ENCODE results near the gene ERFL. TPM values are rescaled to one million over a fixed set of nuclear protein-coding genes. Genes with fewer than 3 reads are reported as not detected.
A peak's percentile ranks its signal among the peaks of the same experiment; 100 is the strongest.

Gene ERFL
- total and polyA plus RNA-seq, 4 donors, result 0.46 to 0.81 (median 0.51) TPM; not detected in 1

DNA sequence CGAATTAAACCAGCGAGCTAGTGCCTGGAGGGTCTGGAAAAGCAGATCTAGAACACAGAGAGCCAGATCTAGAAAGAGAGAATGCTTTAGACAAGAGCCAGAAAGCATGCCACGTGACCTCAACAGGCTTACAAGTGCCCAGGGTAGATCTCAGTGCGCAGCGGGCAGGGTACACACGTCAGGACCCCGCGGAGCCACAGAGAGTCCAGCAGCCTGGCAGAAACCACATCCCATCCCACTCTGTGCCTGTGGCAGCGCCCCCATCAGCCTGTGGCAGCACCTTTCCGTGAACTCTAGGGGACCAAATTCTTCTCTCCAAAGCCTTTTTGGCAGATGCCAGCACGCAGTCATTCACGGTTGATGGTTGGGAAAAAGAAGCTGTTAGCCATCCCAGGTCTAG, 39.3 kb downstream of the ERFL start:
- Histone ChIP-seq H3K4me1 (ENCODE audit: control insufficient read depth in 1 of 2, insufficient read depth in 2 of 2, low read length in 2 of 2) (no peaks in the 10 kb centered on the region), H3K9me3 (ENCODE audit: control insufficient read depth, low read length) (no peaks in the 10 kb centered on the region), H3K36me3 (ENCODE audit: control insufficient read depth in 1 of 2, insufficient read depth in 2 of 2, low read length in 1 of 2) (peaks cover 0 to 1% of the 10 kb centered on the region in 2 donors), H3K4me3 (ENCODE audit: low read length in 2 of 2) (no peak overlapping the region), H3K27ac (ENCODE audit: low read depth in 1 of 2, low read length in 2 of 2) (no peak overlapping the region), H3K27me3 (ENCODE audit: control insufficient read depth in 1 of 2, insufficient read depth in 2 of 2, low read length in 1 of 2) (no peaks in the 10 kb centered on the region)
- ATAC-seq (ENCODE audit: low FRiP score), result no peak
- intact Hi-C loops (cut with DNase I), result loop anchor here in 1 of 2 donors (10.0 kb wide), 1 partner anchor 66 kb away; the partner anchor contains the start of gene RABAC1
- 84 to 85% methylated on average over 12 of the region's 12 CpGs for WGBS, 2 donors
- DNase-seq, result no peak

DNA sequence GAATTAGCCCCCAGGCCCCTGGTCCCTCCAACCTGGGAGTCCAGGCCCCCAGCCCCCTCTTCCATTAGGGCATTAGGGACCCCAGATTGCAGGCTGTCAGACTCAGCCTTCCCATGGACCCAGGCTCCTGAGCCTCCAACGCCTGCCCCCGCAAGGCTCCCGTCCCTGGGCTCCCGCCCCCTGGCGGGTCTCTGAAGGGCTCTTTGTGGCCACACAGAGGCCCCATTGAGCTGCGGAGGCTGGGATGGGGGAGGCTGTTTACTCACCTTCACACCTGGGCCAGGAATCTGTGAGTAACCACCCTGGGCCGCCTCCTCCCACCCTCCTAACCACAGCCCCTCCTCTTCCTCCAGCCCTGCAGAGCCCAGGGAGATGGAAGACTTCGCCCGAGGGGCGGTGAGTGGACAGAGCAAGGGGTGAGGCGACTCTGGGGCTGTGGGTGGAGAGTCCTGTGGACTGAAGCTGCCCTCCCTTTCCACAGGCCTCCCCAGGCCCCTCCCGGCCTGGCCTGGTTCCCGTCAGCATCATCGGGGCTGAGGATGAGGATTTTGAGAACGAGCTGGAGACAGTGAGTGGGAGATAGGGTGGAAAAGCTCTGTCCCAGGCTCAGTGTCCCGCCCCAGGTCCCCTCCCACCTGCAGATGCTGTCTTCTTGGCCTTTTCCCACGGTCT, 40.4 kb downstream of the ERFL start:
- Histone ChIP-seq H3K27me3 (ENCODE audit: control insufficient read depth in 1 of 2, insufficient read depth in 2 of 2, low read length in 1 of 2) (no peaks in the 10 kb centered on the region), H3K36me3 (ENCODE audit: control insufficient read depth in 1 of 2, insufficient read depth in 2 of 2, low read length in 1 of 2) (peaks cover 0 to 1% of the 10 kb centered on the region in 2 donors), H3K4me1 (ENCODE audit: control insufficient read depth in 1 of 2, insufficient read depth in 2 of 2, low read length in 2 of 2) (no peaks in the 10 kb centered on the region), H3K27ac (ENCODE audit: low read depth in 1 of 2, low read length in 2 of 2) (no peak overlapping the region), H3K4me3 (ENCODE audit: low read length in 2 of 2) (no peak overlapping the region), H3K9me3 (ENCODE audit: control insufficient read depth, low read length) (no peaks in the 10 kb centered on the region)
- DNase-seq (no peak), ATAC-seq (ENCODE audit: low FRiP score) (no peak)
- WGBS, 2 donors, result 58 to 67% methylated on average over 15 to 17 of the region's 17 CpGs
- intact Hi-C loops (cut with DNase I), result loop anchor here in 1 of 2 donors (10.0 kb wide), 1 partner anchor 67 kb away; the partner anchor contains the start of gene RABAC1

DNA sequence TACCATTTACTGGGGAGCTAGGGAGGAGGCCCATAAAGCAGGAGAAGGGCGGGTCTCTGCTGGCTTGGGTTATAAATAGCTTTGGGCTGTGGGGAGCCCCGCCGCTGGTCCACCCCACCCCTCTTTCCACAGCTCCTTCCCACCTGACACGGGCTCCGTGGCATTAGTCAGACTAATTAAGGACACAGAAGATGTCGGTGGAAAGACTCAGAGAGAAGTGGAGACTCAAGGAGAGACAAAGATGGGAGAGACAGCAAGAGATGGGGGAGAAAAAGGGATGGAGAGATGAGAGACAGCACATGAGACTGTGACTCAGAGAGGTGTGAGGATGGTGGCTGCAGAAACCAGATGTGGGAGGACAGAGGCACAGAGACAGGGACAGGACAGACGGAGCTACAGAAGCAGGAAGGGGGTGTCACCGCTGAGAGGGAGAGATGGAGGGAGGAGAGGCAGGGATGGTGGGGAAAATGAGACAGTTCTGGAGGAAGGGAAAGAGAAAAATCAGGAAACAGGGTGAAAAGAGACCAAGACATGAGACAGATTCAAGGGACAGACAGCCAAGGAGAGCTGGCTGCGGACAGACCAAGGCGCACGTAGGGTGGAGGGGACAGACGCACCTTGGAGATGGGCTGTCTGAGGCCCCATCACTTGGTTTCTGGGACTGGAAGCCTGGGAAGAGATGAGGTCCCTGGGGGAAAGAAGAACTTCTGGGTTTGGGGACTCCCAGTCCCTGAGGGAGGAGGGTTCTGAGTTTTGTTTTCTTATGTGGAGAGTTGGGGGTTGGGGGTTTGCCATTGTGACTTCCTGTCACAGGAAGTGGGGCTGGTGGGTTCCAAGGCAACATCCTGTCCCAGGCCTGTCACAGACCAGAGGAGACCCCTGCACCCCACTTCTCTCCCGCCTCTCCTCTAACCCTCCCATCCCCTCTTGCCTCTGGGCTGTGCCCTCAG, 41.2 kb downstream of the ERFL start:
- intact Hi-C loops (cut with DNase I), result loop anchor here in 1 of 2 donors (10.0 kb wide), 1 partner anchor 68 kb away; the partner anchor contains the start of gene RABAC1
- Histone ChIP-seq H3K4me3 (ENCODE audit: low read length in 2 of 2) (no peak overlapping the region), H3K27me3 (ENCODE audit: control insufficient read depth in 1 of 2, insufficient read depth in 2 of 2, low read length in 1 of 2) (no peaks in the 10 kb centered on the region), H3K4me1 (ENCODE audit: control insufficient read depth in 1 of 2, insufficient read depth in 2 of 2, low read length in 2 of 2) (no peaks in the 10 kb centered on the region), H3K36me3 (ENCODE audit: control insufficient read depth in 1 of 2, insufficient read depth in 2 of 2, low read length in 1 of 2) (no peaks in the 10 kb centered on the region), H3K9me3 (ENCODE audit: control insufficient read depth, low read length) (no peaks in the 10 kb centered on the region), H3K27ac (ENCODE audit: low read depth in 1 of 2, low read length in 2 of 2) (no peak overlapping the region)
- DNase-seq (no peak), ATAC-seq (ENCODE audit: low FRiP score) (no peak)
- 74 to 75% methylated on average over 13 of the region's 13 CpGs for WGBS, 2 donors

DNA sequence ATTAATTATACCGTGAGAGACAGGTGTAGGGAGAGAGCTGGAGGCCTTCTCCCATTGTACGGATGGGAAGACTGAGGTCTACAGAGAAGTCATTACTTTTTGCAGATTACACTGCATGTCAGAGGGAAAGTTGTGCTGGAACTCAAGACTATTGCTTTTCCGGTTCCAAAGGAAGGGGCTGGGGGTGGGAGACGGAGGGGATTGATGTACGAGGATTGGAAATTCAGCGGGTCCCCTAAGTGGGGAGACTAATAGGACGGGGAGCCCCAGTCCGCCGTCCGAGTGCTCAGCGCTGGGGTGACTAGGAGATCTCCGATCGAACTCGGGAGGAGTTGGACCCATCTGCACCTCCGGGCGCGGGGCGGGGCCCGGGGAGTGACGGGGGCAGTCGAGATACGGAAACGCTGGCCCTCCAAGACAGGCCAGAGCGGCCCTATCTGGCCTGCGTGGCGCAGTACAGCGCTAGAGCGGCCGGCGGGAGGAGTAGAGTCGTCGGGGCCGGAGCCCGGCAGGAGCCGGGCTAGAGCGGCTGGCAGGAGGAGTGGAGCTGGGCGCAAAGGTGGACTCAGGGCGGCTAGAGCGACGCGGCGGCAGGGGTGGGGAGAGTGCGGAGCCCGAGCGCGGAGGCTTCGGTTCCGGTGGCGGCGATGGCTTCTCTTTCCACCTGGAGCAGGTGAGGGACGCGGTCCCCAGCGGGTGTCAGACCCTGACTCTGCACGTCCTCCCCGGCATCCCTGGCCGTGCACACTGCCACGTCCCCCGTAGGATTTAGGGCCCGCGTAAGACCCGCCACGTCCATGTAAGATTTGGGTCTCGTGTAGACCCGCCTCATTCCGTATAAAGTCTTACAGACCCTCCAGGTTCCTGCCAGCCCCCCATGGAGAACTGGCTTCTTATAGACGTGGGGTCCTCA, 44.2 kb downstream of the ERFL start:
- H3K4me1 ChIP-seq (ENCODE audit: control insufficient read depth in 1 of 2, insufficient read depth in 2 of 2, low read length in 2 of 2), result no peaks in the 10 kb centered on the region
- H3K9me3 ChIP-seq (ENCODE audit: control insufficient read depth, low read length), result no peaks in the 10 kb centered on the region
- WGBS, 2 donors, result 0 to 1% methylated on average over 66 of the region's 66 CpGs
- intact Hi-C loops (cut with DNase I), result loop anchor here (1.0 to 10.0 kb wide), 3 partner anchors 25 to 73 kb away; partner anchors contain the start of gene RABAC1 (in 2 of the 2)
- ATAC-seq (ENCODE audit: low FRiP score) (peak; percentile 98), DNase-seq (peak; percentile 97 to 98)
- H3K27ac ChIP-seq (ENCODE audit: low read depth in 1 of 2, low read length in 2 of 2), result no peak overlapping the region
- H3K4me3 ChIP-seq (ENCODE audit: low read length in 2 of 2), result peak overlapping the region; percentile 95 to 96
- H3K27me3 ChIP-seq (ENCODE audit: control insufficient read depth in 1 of 2, insufficient read depth in 2 of 2, low read length in 1 of 2), result no peaks in the 10 kb centered on the region
- H3K36me3 ChIP-seq (ENCODE audit: control insufficient read depth in 1 of 2, insufficient read depth in 2 of 2, low read length in 1 of 2), result no peaks in the 10 kb centered on the region

DNA sequence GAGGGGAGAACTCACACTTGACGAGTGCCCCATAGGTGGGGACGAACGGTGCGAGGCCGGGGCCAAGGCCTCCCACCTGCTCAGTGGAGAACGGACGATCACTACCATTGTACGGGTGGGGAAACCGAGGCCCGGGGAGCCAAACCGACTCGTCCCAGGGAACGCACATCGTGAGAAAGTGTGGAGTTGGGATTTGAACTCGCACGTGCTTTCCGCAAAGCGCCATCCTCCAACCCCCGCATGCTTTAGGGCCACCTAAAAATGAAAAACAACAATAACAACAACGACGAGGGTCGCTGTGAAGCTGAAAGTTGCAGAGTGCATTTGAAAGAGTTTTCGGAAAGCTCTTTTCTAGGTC, 44.8 kb downstream of the ERFL start:
- no peak for DNase-seq
- Histone ChIP-seq H3K27ac (ENCODE audit: low read depth in 1 of 2, low read length in 2 of 2) (no peak overlapping the region), H3K36me3 (ENCODE audit: control insufficient read depth in 1 of 2, insufficient read depth in 2 of 2, low read length in 1 of 2) (no peaks in the 10 kb centered on the region), H3K4me1 (ENCODE audit: control insufficient read depth in 1 of 2, insufficient read depth in 2 of 2, low read length in 2 of 2) (no peaks in the 10 kb centered on the region), H3K27me3 (ENCODE audit: control insufficient read depth in 1 of 2, insufficient read depth in 2 of 2, low read length in 1 of 2) (no peaks in the 10 kb centered on the region), H3K4me3 (ENCODE audit: low read length in 2 of 2) (peak overlapping the region; percentile 95 to 96), H3K9me3 (ENCODE audit: control insufficient read depth, low read length) (no peaks in the 10 kb centered on the region)
- intact Hi-C loops (cut with DNase I), result loop anchor here (5.0 to 10.0 kb wide), 2 partner anchors 71 to 74 kb away; partner anchors contain the start of gene RABAC1 (in 2 of the 2)
- 1% methylated on average over 23 of the region's 23 CpGs for WGBS, 2 donors
- ATAC-seq (ENCODE audit: low FRiP score), result no peak

DNA sequence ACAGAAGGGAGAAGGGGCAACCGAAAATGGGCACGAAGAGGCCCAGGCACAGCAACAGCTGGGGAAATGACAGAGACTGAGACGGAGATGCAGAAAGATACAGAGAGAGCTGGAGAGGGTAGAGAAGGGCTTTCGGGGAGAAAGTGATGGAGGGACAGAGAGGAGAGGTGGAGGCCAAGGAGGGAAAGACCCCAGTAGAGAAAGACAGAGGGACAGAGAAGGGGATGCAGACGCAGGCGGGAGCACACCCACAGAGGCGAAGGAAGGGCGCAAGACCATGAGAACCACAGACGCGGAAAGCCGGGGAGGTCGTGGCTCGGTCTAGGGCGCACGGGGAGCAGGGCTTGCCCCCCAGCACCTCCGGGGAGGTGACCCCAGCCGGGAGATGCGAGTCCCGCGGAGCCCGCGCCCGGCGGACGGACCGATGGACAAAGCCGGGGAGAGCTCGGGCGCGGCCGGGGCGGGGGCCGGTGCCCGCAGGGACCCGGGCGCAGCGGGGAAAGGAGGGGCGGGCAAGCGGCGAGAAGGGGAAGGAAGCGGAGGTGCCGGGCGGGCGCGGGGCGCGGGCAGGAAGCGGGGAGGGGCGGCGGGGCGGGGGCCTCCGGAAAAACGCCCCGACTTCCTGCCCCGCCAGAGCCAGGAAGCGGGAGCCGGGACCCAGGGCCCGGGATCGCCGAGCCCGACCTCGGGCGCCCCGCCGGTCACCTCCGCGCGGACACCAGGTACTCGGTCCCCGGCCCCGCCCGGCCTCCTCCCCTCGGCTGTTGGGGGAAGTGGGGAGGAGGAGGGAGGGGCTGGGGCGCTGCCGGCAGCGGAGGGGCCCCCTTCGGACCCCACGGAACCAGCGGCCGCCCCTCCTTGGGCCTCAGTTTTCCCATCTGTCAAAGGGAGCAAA, 45.4 kb downstream of the ERFL start, which contains the start of gene ARHGEF1:
TSS of gene ARHGEF1 (plus strand) at position 617 of the 895 bp plus-strand sequence. CDS start 4,899 bp downstream, outside the sequence.
- Histone ChIP-seq H3K36me3 (ENCODE audit: control insufficient read depth in 1 of 2, insufficient read depth in 2 of 2, low read length in 1 of 2) (no peaks in the 10 kb centered on the region), H3K4me3 (ENCODE audit: low read length in 2 of 2) (peak within 1 kb of the TSS; percentile 95 to 96), H3K4me1 (ENCODE audit: control insufficient read depth in 1 of 2, insufficient read depth in 2 of 2, low read length in 2 of 2) (no peaks in the 10 kb centered on the region), H3K27me3 (ENCODE audit: control insufficient read depth in 1 of 2, insufficient read depth in 2 of 2, low read length in 1 of 2) (no peaks in the 10 kb centered on the region), H3K9me3 (ENCODE audit: control insufficient read depth, low read length) (no peaks in the 10 kb centered on the region), H3K27ac (ENCODE audit: low read depth in 1 of 2, low read length in 2 of 2) (peak within 1 kb of the TSS in 1 of 2 donors; percentile 16)
- DNase-seq (peak; percentile 77 to 90), ATAC-seq (ENCODE audit: low FRiP score) (peak; percentile 23)
- 2 to 6% methylated on average over 24 to 80 of the region's 80 CpGs for WGBS, 2 donors
- intact Hi-C loops (cut with DNase I), result loop anchor here (1.0 to 10.0 kb wide), 3 partner anchors 23 to 74 kb away; partner anchors contain the start of genes RABAC1 (in 2 of the 2) and RPS19 (in 1 of the 2)

DNA sequence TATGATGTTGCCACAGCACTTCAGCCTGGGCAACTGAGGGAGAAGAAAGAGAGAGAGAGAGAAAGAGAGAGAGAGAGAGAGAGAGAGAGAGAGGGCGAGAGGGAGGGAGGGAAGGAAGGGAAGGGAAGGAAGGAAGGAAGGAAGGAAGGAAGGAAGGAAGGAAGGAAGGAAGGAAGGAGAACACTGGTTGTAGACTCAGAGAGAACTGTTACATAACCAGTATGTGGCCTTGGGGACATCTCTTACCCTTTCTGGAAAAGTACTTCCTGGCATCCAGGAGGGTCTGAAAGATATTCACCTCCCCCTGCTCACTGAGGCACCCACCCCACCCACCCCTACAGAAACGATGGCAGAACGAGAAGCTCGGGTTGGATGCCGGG, 47.9 kb downstream of the ERFL start:
- no peaks in the 10 kb centered on the region for H3K27me3 ChIP-seq (ENCODE audit: control insufficient read depth in 1 of 2, insufficient read depth in 2 of 2, low read length in 1 of 2)
- no peaks in the 10 kb centered on the region for H3K36me3 ChIP-seq (ENCODE audit: control insufficient read depth in 1 of 2, insufficient read depth in 2 of 2, low read length in 1 of 2)
- no peak for DNase-seq
- 61 to 65% methylated on average over 4 to 5 of the region's 5 CpGs for WGBS, 2 donors
- no peaks in the 10 kb centered on the region for H3K4me1 ChIP-seq (ENCODE audit: control insufficient read depth in 1 of 2, insufficient read depth in 2 of 2, low read length in 2 of 2)
- no peak overlapping the region for H3K4me3 ChIP-seq (ENCODE audit: low read length in 2 of 2)
- intact Hi-C loops (cut with DNase I), result loop anchor here (5.0 to 10.0 kb wide), 2 partner anchors 74 to 77 kb away; partner anchors contain the start of gene RABAC1 (in 2 of the 2)
- no peak for ATAC-seq (ENCODE audit: low FRiP score)
- H3K27ac ChIP-seq (ENCODE audit: low read depth in 1 of 2, low read length in 2 of 2), result no peak overlapping the region
- no peaks in the 10 kb centered on the region for H3K9me3 ChIP-seq (ENCODE audit: control insufficient read depth, low read length)
